Panc1 (cell line): ENCODE measurements around the gene STARD4. TPM values are rescaled to one million over a fixed set of nuclear protein-coding genes. Genes with fewer than 3 reads are reported as not detected.

Experiments used
- ATAC-seq: fragments of 200-7000 bp; cut with Tn5 transposase; 2 replicates; pipeline ENCODE4 v1.9.1; 2020; ENCODE audit warnings: mild to moderate bottlenecking, moderate library complexity
- BruUV-seq: library from RNA; stranded (reverse); fragments of 400-500 nt; replicated peaks from 2 replicates; lab custom pipeline; 2021; lab: Mats Ljungman, UMichigan
- CTCF ChIA-PET: fragments of 300-600 bp; sonication (Branson Sonifier 250); formaldehyde crosslinking; loops from one replicate; lab custom pipeline; 2022; ENCODE audit warnings: antibody characterized with exemption; lab: Charles Lee
- POLR2A ChIA-PET: fragments of 300-600 bp; sonication (Branson Sonifier 250); formaldehyde crosslinking; loops from one replicate; lab custom pipeline; 2022; ENCODE audit warnings: antibody characterized with exemption; lab: Charles Lee
- DNase-seq: peaks from one replicate; pipeline ENCODE4 v3.0.0-alpha.2; 2010; ENCODE audit warnings: low read depth, low spot score
- H3K27ac ChIP-seq: 2 replicates; pipeline ENCODE4 v1.5.1; 2011; ENCODE audit warnings: mild to moderate bottlenecking, low read length, inconsistent platforms
- H3K27me3 ChIP-seq: fragments of 200-500 bp; sonication (Bioruptor generic); 2 replicates; pipeline ENCODE4 v1.6.0; 2014; ENCODE audit warnings: low read length, inconsistent platforms; ENCODE audit not compliant: control insufficient read depth, insufficient read depth
- H3K36me3 ChIP-seq: fragments of 200-500 bp; sonication (Bioruptor generic); 2 replicates; pipeline ENCODE4 v1.5.1; 2014; ENCODE audit warnings: inconsistent platforms, mild to moderate bottlenecking, low read length, moderate library complexity; ENCODE audit not compliant: control insufficient read depth, insufficient read depth
- H3K4me1 ChIP-seq: 2 replicates; pipeline ENCODE4 v1.5.1; 2011; ENCODE audit warnings: inconsistent platforms, mild to moderate bottlenecking, low read length, moderate library complexity; ENCODE audit not compliant: control insufficient read depth, insufficient read depth
- H3K4me3 ChIP-seq, 2 experiments: 2 replicates each; pipeline ENCODE4 v1.5.1; 2011 to 2012; ENCODE audit warnings: low read depth in 2 of 2, low read length in 2 of 2, mild to moderate bottlenecking in 2 of 2, inconsistent platforms in 1 of 2, moderate library complexity in 1 of 2
- H3K9me3 ChIP-seq: fragments of 200-500 bp; sonication (Bioruptor generic); 2 replicates; pipeline ENCODE4 v1.5.1; 2014; ENCODE audit warnings: low read depth, mild to moderate bottlenecking, inconsistent platforms, low read length, moderate library complexity; ENCODE audit not compliant: control insufficient read depth, insufficient read depth
- CTCF ChIP-seq: fragments of 450-650 bp; IDR thresholded peaks from 2 replicates; pipeline ENCODE4 v1.5.1; 2017; ENCODE audit warnings: mild to moderate bottlenecking
- POLR2AphosphoS5 ChIP-seq: IDR thresholded peaks from 2 replicates; pipeline ENCODE4 v1.6.1; 2012; ENCODE audit warnings: mild to moderate bottlenecking, low read depth, low read length, moderate library complexity
- REST ChIP-seq, 2 experiments: IDR thresholded peaks; 2 replicates each; pipeline ENCODE4 v1.6.1; 2011 to 2012; ENCODE audit warnings: low read depth in 2 of 2, control low read depth in 1 of 2, low read length in 1 of 2, mild to moderate bottlenecking in 1 of 2, moderate library complexity in 1 of 2; ENCODE audit not compliant: insufficient read depth in 1 of 2
- SIN3A ChIP-seq: IDR thresholded peaks from 2 replicates; pipeline ENCODE4 v1.6.1; 2012; ENCODE audit warnings: low read depth, mild to moderate bottlenecking, low read length, moderate library complexity, borderline replicate concordance; ENCODE audit not compliant: insufficient read depth
- TCF7L2 ChIP-seq: IDR thresholded peaks from 2 replicates; pipeline ENCODE4 v1.6.1; 2011; ENCODE audit warnings: mild to moderate bottlenecking, low read depth, low read length, inconsistent platforms
- in situ Hi-C: cut with HindIII; loops from 2 replicates; pipeline ENCODE4 v1.10.0; 2016; ENCODE audit warnings: low sequenced_read_pairs, low pct_unique_long_range_greater_than_20kb
- intact Hi-C: fragments of 100-400 bp; cut with micrococcal nuclease; formaldehyde crosslinking; loops from one replicate; pipeline ENCODE4 v1.10.0; 2022; ENCODE audit not compliant: unreplicated experiment
- total RNA-seq: library from RNA; stranded (reverse); gene quantifications from one replicate; pipeline ENCODE4 v1.2.1, GENCODE V29; 2021; ENCODE audit not compliant: unreplicated experiment

Gene STARD4
- total RNA-seq, 1 experiment from 2014 or later = 26.0 TPM

- BruUV-seq = no TSS peak
- ChIA-PET CTCF (no interaction called here), POLR2A (no interaction called here)
- no peaks in the 10 kb centered on the region for H3K9me3 ChIP-seq
- in situ Hi-C loops = no loop called here
- no peaks in the 10 kb centered on the region for H3K36me3 ChIP-seq
- H3K4me3 ChIP-seq = no peak overlapping the region
- H3K27me3 ChIP-seq = no peaks in the 10 kb centered on the region
- no peaks in the 10 kb centered on the region for H3K4me1 ChIP-seq
- no peak for DNase-seq
- intact Hi-C loops = no loop called here
- H3K27ac ChIP-seq = no peak overlapping the region
- TF ChIP-seq REST (IDR thresholded peaks at IDR 0.05; ENCODE audit: insufficient read depth in 1 of 2, low read depth in 2 of 2, low read length in 1 of 2) (no peak), CTCF (no peak), SIN3A (no peak), TCF7L2 (no peak), POLR2AphosphoS5 (no peak)
- ATAC-seq = no peak
Measured at GRCh38 chr5:111488353-111488752, 24.0 kb downstream of the STARD4 start.

GRCh38 chr5:111486926-111487325 lies 25.4 kb downstream of the STARD4 start:
- Histone ChIP-seq H3K4me1 (no peaks in the 10 kb centered on the region), H3K27ac (no peak overlapping the region), H3K27me3 (no peaks in the 10 kb centered on the region), H3K4me3 (no peak overlapping the region), H3K36me3 (no peaks in the 10 kb centered on the region), H3K9me3 (no peaks in the 10 kb centered on the region)
- DNase-seq = no peak
- CTCF ChIA-PET = no interaction called here
- no peak for ATAC-seq
- no TSS peak for BruUV-seq
- TF ChIP-seq REST (IDR thresholded peaks at IDR 0.05; ENCODE audit: insufficient read depth in 1 of 2, low read depth in 2 of 2, low read length in 1 of 2) (no peak), TCF7L2 (no peak), POLR2AphosphoS5 (no peak), CTCF (no peak), SIN3A (no peak)
- in situ Hi-C loops (no loop called here), intact Hi-C loops (no loop called here)
- POLR2A ChIA-PET = no interaction called here
